Amygdala (tissue), 56 donors: Measurements from ENCODE around the gene TMEM131.
"Not testable (repeated sequence)": the region's sequence is repeated elsewhere in the genome, so short reads cannot be mapped to it uniquely, and the experiment has no call there.

Experiments used
- DNase-seq, 56 donors: peaks; one replicate each; lab custom pipeline; 2025; lab: John Stamatoyannopoulos, UW

Gene TMEM131

DNA sequence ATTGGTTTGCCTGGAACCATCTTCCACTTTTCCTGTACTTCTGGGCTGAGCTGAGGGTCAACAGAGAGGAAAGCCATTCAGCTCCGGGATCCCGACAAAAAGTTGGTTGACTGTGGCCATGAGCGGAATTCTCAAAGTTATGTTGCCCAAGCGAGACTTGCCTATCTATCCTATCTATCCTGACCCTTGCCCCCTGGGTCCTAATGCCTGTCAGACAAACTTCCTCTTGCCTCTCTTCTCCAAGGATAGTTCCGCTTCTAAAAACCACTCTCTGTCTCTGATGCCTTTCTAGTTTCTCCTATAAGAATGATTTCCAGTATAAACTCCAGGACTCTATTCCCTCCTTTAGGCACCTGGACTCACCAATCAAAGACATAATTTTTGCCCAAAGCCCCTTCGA is 173.9 kb downstream of the TMEM131 start:
- not testable (repeated sequence) for DNase-seq

DNA sequence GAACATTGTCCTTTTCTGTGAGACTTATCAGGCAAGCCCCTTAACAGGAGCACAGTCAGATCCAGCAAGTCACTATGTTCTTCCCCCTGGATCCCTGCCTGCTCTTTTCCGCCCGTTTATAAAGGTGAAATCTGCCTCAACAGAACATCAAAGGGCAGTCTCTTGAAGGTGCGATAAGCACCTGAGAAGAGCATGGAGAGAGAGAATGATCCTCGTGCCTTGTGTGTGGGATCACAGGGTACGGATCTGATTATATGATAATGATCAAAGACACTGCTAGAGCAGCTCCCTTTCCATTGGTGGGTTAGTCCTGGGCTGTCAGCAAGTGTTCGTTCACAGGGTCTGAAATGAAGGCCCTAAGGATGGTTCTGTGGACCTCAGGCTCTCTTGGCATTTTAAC is 176.0 kb downstream of the TMEM131 start:
- no peak for DNase-seq

DNA sequence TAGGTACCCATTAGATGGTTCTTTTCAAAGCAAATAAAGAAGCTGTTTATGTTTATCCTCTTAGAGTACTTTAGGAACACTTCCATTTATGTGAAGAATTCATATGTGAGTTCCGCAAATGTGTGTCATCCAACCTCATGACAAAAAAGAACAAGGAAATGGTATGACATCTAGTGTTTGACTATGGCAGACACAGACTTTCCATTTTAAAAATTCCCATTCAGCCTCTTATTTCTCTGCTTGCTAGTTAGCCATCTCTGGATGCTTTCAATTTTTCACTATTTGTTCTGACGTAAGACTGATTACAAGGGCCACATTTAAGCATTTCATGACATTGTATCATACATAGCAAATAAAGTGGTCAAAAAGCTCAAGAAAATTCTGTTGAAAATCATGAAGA is 179.3 kb downstream of the TMEM131 start:
- DNase-seq = no peak

DNA sequence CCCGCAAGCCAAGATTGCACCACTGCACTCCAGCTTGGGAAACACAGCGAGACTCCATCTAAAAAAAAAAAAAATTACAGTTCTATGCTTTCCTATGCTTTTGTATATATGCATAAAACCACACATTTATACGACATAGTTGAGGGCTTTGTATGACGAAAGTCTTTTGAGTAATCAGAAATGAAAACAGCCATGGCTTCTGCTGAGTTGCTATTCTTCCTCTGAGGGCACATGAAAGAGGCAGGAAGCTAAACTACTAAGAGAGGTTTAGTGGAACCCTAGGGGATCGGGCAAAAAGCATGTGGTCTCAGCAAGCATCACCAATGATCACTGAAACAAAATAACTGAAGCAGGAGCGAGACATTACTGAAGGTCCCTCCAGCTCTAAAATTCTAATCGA is 182.8 kb downstream of the TMEM131 start:
- DNase-seq = no peak

DNA sequence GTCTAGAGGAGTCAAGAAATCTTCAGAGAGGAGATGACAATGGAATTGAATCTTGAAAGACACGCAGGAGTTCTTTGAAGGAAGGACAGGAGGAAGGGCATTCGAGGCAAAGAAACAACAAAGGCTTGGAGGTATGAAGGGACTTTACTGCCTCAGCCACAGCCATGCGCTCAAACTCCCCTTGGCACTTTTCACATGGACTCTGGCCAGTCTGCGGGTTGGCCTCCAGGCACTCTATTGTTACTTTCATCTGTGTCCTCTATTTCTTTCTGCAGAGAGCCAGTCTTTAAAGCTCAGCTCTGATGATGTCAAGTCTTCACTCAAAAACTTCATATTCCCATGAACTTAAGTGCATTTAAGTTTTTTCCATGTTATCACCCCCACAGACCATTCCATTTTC is 186.9 kb downstream of the TMEM131 start:
- DNase-seq = peak in 2 of 56 donors; percentile 4 to 7

DNA sequence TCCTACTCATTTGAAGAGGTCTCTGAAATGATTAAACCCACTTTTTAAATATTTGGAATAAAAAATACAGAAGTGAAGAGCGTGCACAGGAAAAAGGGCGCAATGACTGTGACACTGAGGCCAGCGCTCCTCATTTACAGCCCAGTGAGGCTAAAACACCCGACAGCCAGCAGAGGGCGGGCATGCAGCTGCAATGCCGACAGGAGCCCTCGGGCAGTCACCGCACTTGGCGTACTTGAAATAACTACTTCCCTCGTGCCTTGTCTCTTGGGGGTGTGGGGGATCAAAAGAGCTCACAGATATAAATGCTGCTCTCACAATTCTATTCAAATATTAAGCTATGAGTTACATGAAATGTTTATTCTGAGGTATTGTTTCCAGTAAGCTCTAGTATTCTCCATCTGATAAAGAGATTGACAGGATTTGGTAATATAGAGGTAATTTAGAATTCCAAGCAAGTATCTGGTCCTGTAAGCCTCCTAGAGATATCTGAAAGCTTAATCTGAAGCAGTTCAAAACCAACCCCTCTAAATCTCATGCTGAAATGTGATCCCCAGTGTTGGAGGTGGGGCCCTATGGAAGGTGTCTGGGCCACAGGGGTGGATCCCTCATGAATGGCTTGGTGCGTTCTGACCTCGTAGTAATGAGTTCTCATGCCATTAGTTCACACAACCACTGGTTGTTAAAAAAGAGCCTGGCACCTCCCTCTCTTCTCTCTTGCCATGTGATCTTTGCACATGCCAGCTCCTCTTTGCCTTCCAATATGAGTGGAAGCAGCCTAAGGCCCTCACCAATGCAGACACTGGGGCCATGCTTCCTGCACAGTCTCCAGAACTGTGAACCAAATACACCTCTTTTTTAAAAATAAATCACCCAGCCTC is 188.8 kb downstream of the TMEM131 start:
- peak; percentile 4 to 87 (median 50) for DNase-seq

DNA sequence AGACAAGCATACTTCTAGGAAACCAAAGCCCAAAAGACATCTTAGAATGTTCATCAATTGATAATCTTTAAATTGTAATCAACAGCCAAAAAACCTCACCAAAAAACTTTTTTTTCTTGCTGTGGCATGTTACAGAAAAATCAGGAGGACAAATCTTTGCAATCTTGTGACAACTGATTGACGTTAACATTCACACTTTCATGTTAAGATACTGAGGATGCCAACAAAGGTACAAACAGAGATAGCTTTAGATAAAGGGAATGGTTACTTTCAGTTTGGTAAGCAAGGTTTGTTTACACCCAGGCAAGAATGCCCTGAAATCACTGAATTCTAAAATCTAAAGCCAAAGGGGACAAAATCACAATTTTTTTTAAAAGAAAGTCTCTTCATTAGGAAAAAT is 190.0 kb downstream of the TMEM131 start:
- DNase-seq = no peak

DNA sequence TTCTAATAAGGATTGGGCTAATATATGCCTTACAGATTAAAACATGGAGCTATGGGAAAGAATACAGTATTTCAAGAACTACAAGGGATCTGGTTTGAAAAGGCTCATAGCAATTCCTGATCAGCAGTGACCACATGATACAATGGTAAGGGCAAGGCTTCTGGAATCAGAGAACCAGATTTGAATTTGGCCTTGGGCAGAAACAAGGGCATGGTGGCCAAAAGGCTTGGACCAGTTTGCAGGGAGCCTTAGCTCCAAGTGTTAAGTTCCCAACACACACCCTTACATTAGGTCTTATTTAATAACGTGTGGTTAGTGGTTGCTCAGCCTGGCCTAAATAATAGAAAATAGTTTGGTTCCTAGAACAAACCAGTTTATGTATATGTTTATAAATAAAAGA is 194.7 kb downstream of the TMEM131 start:
- no peak for DNase-seq

DNA sequence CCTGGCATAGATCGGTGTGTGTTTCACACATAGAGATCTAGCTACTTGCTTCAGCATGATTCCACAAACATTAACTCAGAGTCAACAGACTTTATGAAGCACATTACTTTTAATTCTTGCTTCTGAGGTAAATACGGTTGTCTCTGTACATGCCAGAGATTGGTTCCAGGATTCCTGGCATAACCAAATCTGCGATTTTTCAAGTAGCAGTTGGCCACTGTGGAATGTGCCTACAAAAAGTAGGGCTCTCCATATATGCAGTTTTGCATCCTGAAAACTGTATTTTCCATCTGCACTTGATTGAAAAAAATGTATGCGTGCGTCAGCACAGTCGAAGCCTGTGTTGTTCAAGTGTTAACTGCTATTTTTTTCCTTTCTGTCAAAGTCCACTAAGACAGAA is 197.3 kb downstream of the TMEM131 start:
- DNase-seq = no peak

DNA sequence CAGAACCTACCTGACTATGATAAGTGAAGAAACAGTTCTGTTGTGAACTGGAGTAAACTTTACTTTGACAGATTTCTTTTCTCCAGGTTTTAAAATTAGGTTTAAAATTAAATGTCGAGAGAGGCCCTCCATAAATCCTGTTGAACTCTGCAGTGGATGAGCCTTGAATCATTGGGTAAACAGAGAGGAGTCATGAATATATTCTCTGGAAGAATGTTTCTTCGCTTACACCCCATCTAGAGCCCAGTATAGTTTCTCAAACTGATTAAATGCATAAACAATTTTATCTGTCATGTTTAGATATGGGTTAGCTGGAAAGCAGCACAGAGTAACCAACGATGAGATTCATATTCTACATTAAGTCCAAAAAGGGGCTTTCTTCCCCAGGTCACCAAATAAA is 198.4 kb downstream of the TMEM131 start:
- no peak for DNase-seq

DNA sequence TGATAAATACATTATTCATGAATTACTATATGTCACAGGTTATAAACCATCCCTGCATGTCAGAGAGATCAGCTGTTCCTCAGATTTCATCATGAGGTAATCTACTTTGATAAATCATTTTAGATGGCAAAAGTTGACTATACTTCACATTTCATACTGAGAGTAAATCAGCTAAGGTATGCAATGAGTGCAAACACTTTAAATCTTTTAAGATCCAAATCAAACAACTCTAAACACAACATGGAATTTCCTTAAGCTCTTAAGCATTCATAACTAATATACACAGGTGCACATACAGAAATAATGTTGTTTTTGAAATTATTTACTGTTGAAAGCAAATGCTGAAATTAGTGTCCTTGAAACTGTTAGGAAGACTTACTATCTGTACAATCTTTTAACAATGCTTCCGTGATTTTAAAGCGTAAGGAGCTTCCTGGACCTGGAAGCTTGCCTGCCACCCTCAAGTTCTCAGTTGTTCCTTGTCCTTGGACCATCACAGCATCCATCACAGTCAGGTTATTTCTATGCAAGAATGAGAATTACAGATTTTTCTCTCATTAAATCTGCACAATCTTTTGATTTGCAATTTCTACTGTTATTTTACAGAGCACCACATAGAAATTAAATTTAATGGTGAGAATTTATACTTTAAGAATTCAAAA is 199.2 kb downstream of the TMEM131 start:
- no peak for DNase-seq

DNA sequence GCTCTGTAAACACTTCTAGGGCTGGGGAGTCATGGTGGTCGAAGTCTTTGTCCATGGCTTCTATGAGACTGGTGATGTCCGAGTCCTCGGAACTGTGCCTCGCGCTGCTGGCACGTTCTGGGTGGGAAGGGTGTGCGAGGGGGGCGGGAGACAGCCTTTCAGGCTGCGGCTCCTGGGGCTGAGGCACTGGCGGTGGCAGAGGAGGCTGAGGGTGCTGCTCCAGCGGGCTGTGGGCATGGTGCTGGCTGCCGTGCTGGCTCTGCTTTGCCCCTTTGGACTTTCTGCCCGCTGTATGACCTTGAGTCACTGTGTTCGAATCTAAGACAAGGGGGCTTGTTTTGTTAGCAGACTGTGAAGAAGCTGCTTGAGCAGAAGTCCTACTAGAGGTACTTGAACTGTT is 203.3 kb downstream of the TMEM131 start:
- no peak for DNase-seq

DNA sequence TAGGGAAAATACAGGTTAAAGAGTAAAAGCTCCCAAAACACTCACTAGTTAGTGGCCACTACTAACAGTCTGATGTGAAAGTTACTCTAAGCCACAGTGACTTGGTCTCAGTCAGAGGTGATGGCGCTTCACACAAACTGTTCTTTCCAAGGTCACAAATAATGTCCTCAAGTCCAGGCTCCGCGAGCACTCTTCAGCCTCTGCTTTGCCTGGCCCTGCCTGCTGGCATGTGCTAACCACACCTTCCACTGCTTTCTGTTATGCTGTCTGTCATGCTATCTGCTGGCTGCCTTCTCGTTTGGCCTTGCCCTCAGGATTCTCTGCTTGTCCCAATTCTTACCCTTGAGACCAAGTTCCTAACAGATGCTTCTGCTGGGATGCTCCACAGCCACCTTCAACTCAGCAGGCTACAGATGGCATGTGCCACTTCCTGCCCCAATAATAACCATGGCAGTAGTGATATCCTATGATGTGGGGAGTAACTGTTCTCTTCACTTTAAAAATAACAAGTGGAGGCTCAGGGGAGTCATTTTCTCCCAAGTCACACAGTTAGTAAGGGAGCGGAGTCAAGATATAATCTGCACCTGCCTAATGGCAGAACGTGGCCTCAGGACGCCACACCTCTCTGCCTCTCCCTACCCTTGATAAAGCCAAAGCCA is 206.6 kb downstream of the TMEM131 start:
- no peak for DNase-seq

DNA sequence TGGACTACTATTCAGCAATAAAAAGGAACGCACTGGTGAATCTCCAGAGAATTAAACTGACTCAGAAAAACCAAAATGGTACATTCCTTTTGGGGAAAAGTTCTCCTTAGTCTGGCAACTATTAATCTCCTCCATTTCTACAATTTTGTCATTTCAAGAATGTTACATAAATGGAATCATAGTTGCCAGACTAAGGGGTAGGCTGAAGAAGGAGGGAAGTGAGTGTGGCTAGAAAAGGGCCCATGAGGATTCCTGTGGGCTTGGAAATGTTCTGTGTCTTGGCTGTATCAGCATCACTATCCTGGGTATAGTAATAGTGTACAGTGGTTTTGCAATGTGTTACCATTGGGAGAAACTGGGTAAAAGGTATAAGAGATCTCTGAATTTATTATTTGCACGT is 209.9 kb downstream of the TMEM131 start:
- no peak for DNase-seq

DNA sequence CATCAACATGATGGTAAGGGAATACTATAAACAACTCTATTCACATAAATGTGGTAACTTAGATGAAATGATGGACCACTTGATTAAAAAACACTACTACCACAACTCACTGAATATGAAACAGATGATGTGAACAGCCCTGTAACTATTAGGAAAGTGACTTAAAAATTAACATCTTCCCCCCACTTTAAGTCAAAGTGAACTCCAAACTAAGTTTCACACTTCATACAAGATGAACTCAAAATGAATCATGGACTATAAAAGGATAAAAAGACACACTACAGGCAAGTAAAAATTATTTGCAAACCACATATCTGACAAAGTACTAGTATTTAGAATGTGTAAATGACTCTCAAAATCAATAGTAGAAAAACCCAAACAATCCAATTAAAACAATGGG is 210.8 kb downstream of the TMEM131 start:
- DNase-seq = no peak

DNA sequence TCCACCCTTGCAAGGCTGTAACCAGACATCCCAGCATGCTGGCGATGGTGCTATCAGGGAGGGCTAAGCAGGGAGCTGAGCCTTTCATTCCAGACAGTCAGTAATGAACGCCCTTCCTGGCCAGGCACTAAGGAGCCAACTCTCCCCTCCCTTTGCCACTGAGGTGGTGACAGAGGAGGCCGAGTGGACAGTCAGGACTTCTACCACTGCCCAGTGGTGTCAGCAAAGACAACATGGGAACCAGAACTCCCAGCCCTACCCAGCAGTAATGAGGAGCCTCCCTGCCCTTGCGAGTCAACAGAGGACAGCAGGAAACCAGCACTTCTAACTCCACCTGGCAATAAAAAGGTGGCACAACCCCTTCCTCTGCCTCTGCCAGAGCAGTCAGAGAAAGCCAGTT is 213.8 kb downstream of the TMEM131 start:
- DNase-seq = no peak

DNA sequence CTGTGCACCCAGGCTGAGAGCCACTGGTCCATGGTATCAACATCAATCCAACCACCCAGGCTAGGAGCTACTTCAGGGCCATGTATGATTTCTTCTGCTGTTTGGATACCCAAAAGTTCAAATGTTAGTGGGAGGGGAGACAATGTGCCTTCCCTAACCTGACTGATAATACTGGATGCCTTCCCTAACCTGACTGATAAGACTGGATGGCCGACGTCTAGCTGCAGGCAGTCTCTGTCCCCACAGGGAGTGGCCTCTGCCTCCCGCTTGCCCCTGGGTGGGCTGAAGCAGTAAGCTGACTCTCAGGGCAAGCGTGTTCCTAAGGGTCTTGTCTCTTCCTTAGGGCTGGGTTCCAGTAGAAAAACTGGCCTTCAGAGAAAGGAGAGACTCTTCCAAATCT is 216.6 kb downstream of the TMEM131 start:
- no peak for DNase-seq

DNA sequence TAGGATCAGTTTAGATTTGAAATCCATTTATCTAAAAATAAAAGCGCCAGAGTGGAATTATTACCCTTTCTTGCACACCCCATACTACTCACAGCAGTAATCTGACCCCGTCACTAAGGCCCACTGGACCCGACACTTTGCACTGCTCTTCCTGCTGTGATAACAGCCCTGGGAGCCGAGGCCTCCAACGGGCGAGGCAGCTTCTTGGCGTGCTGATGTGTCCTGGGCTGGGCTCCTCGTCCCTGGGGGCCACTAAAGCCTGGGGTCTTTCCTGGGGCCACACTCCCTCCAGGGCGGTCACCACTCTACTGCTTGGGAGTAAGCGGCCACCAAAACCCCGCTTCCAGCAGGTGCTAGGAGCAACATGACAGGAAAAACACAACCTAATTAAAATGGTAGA is 220.7 kb downstream of the TMEM131 start:
- DNase-seq = no peak

DNA sequence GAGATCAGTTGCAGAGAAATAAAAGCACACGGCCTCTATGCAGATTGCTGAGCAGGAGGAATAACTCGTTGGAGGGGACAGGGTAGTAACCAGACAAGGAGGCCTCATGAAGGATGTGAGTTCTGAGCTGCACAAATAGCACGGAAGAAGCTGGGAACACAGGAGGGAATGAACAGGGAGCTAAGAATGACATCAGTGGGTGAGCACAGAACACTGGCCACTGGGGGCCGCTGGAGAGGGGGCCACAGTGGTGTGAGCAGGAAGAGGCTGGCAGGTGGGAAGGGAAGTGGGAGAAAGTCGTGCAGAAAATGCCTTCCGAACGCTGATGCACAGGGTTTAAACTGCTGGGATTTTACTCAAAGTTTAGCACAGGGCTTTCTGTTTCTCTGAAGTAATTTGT is 221.3 kb downstream of the TMEM131 start:
- DNase-seq = no peak

DNA sequence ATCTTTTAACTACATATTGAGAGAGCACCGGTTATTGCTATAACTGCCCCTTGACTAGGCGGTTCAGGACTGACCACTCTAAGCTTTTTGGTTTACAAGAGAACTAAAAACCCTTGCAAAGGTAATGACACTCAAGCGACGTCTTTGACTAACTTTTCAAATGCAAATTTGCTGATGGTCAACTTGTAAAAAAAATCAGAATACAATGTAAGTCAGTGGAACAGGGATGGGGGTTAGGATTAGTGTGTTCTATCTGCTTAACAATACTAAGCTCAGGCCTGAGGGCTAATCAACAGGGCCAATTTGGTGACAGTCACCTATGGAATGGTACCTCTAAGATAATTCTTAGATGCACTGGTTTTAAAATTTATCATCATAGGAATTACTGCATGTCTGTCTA is 225.3 kb downstream of the TMEM131 start:
- DNase-seq = no peak

DNA sequence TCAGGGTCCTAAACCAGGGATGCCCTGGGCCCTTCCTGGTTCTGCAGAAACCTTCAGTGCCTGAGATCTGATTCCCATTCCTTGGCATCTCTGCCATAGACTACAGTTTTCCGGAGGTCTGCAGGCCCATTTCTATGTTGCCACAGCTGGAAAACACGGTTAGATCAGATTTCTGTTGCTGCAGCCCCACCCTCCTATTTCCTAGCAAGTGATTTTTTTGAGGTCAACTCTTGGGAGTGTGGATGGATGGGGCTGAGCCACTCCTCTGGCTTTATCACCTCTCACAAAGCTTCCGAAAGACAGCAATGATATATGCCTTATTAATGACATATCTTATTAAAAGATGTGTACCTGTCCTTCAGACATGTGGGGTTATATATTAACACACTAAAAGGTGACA is 226.0 kb downstream of the TMEM131 start:
- DNase-seq = no peak

DNA sequence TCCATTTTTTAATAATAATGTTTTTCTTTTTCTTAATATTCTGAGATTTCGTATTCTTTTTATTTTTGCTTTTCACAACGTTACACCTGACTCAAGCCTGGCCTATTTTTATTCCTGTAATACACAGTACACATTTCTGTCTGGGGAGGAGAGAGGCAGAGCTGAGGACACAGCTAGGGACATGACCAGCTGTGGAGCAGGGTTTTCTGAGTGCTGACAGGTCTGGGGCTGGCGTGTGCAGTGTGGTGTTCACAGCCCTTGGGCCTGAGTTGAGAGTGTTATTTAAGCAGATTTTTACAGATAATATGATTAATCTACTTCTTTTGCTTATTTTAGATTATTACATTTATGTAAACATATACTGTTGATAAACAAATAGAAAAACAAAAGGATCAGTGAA is 226.4 kb downstream of the TMEM131 start:
- no peak for DNase-seq
